BE2C (cell line): ENCODE measurements around the gene NDUFC1.

Experiments used
- DNase-seq: peaks from one replicate; pipeline ENCODE4 v3.0.0-alpha.2; 2020
- H3K27me3 ChIP-seq: fragments of 250-450 bp; sonication (Bioruptor Pico); 2 replicates; pipeline ENCODE4 v1.5.1; 2020; ENCODE audit warnings: mild to moderate bottlenecking
- H3K36me3 ChIP-seq: fragments of 250-450 bp; sonication (Bioruptor Pico); 2 replicates; pipeline ENCODE4 v1.5.1; 2020; ENCODE audit warnings: mild to moderate bottlenecking
- H3K4me1 ChIP-seq: fragments of 250-450 bp; sonication (Bioruptor Pico); 2 replicates; pipeline ENCODE4 v1.5.1; 2020
- H3K4me3 ChIP-seq: 2 replicates; pipeline ENCODE4 v1.5.1; 2011; ENCODE audit warnings: low read depth, low read length
- H3K9me3 ChIP-seq: fragments of 250-450 bp; sonication (Bioruptor Pico); 2 replicates; pipeline ENCODE4 v1.5.1; 2020
- TF ChIP-seq, protein P1 (sequence below): IDR thresholded peaks from 2 replicates; pipeline ENCODE4 v1.5.1; 2012; ENCODE audit warnings: mild to moderate bottlenecking, low read depth, low read length

Gene NDUFC1

DNA sequence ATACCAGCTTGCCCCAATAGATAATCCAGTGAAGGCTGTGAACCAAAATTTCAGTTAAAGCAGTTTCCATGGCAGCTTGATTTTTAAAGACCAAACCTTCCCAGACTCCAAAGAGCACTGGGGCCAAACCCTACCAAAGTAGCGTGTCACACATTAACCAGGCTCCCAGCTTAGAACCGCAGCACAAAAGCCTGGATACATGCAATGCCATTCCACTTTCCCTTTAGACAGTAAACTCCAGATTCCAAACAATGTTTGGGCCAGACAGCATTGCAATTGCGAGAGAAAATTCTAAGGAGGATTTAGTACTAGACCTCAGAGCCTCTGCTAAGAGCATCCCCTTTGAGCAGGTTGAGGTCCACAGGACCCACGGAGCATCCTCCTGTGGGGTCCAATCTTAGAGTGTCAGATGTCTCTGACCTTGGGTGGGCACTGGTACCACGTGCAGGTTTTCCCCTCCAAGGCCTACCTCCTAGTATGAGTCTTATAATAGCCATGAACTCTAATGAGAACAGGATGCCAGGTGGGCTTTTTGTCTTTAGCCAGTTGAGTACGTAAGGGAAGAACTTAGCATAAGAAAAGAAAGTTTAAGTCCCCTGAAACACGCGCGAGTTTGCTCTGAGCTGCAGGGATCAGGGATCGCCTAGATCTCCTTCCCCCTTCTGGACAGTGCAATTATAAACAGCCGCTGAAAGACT lies 61.0 kb downstream of the NDUFC1 start:
- no peak for DNase-seq
- Histone ChIP-seq H3K27me3 (no peaks in the 10 kb centered on the region), H3K36me3 (no peaks in the 10 kb centered on the region), H3K4me3 (no peak overlapping the region), H3K9me3 (no peaks in the 10 kb centered on the region), H3K4me1 (no peaks in the 10 kb centered on the region)
- TF ChIP-seq, protein P1, sequence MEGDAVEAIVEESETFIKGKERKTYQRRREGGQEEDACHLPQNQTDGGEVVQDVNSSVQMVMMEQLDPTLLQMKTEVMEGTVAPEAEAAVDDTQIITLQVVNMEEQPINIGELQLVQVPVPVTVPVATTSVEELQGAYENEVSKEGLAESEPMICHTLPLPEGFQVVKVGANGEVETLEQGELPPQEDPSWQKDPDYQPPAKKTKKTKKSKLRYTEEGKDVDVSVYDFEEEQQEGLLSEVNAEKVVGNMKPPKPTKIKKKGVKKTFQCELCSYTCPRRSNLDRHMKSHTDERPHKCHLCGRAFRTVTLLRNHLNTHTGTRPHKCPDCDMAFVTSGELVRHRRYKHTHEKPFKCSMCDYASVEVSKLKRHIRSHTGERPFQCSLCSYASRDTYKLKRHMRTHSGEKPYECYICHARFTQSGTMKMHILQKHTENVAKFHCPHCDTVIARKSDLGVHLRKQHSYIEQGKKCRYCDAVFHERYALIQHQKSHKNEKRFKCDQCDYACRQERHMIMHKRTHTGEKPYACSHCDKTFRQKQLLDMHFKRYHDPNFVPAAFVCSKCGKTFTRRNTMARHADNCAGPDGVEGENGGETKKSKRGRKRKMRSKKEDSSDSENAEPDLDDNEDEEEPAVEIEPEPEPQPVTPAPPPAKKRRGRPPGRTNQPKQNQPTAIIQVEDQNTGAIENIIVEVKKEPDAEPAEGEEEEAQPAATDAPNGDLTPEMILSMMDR = no peak
